SU-DHL-6 (cell line): ENCODE data around the gene GSE1.

ENCODE experiments used
- H2AFZ ChIP-seq: fragments of 200-600 bp; sonication (generic); 2 replicates; pipeline ENCODE4 v1.6.1; 2014; ENCODE audit warnings: low read depth, mild to moderate bottlenecking, moderate library complexity, mixed read lengths, antibody characterized with exemption, low read length; ENCODE audit not compliant: severe bottlenecking
- H3F3A ChIP-seq: fragments of 200-600 bp; shearing (Covaris generic); 2 replicates; pipeline ENCODE4 v1.6.0; 2016; ENCODE audit warnings: antibody characterized with exemption, mild to moderate bottlenecking; ENCODE audit not compliant: insufficient read depth
- H3K27ac ChIP-seq: fragments of 200-600 bp; sonication (generic); 2 replicates; pipeline ENCODE4 v1.5.1; 2016; ENCODE audit warnings: low read depth, mild to moderate bottlenecking, low read length, moderate library complexity, mixed read lengths
- H3K27me3 ChIP-seq: fragments of 200-600 bp; sonication (generic), shearing (Covaris generic); 2 replicates; pipeline ENCODE4 v1.6.0; 2014; ENCODE audit warnings: mild to moderate bottlenecking, low read length
- H3K36me3 ChIP-seq: fragments of 200-600 bp; sonication (generic); 2 replicates; pipeline ENCODE4 v1.6.1; 2014; ENCODE audit warnings: mild to moderate bottlenecking, low read length, mixed read lengths
- H3K4me2 ChIP-seq: fragments of 300-600, 200-600 bp; shearing (Covaris generic), sonication (generic); 2 replicates; pipeline ENCODE4 v1.6.0; 2014; ENCODE audit warnings: low read length, low read depth, mild to moderate bottlenecking; ENCODE audit not compliant: poor library complexity, severe bottlenecking
- H3K4me3 ChIP-seq: fragments of 200-600 bp; sonication (generic); 2 replicates; pipeline ENCODE4 v1.5.1; 2014; ENCODE audit warnings: antibody characterized with exemption, low read length, mild to moderate bottlenecking, mixed read lengths; ENCODE audit not compliant: insufficient read depth, poor library complexity, severe bottlenecking
- H3K79me2 ChIP-seq: fragments of 200-600 bp; sonication (generic); 2 replicates; pipeline ENCODE4 v1.6.1; 2014; ENCODE audit warnings: mild to moderate bottlenecking, low read length, moderate library complexity; ENCODE audit not compliant: insufficient read depth
- H3K9ac ChIP-seq: fragments of 200-600 bp; sonication (generic); 2 replicates; pipeline ENCODE4 v1.7.0; 2014; ENCODE audit warnings: mild to moderate bottlenecking, low read length
- H3K9me2 ChIP-seq: fragments of 200-600 bp; sonication (generic); replicated peaks from 2 replicates; pipeline ENCODE4 v1.6.1; 2014; ENCODE audit warnings: low read length; ENCODE audit not compliant: insufficient read depth
- H3K9me3 ChIP-seq: fragments of 200-600 bp; sonication (generic); 2 replicates; pipeline ENCODE4 v1.6.1; 2014; ENCODE audit warnings: low read length, mixed read lengths; ENCODE audit not compliant: insufficient read depth
- H4K20me1 ChIP-seq: fragments of 200-600 bp; sonication (generic); 2 replicates; pipeline ENCODE4 v1.6.1; 2014; ENCODE audit warnings: low read depth, mild to moderate bottlenecking, antibody characterized with exemption, low read length, moderate library complexity, mixed read lengths
- EZH2phosphoT487 ChIP-seq: fragments of 200-600 bp; sonication (generic), shearing (Covaris generic); conservative IDR thresholded peaks from 2 replicates; pipeline ENCODE4 v1.6.1; 2018; ENCODE audit warnings: mild to moderate bottlenecking, antibody characterized with exemption, low read length, moderate library complexity, mixed read lengths
- TF ChIP-seq, protein P1 (sequence below): fragments of 200-600 bp; sonication (generic); IDR thresholded peaks from one replicate; pipeline ENCODE4 v1.5.1; 2017; ENCODE audit warnings: antibody characterized with exemption, mild to moderate bottlenecking, low read length, moderate library complexity; ENCODE audit not compliant: insufficient read depth, poor library complexity, severe bottlenecking

The GSE1 gene

DNA sequence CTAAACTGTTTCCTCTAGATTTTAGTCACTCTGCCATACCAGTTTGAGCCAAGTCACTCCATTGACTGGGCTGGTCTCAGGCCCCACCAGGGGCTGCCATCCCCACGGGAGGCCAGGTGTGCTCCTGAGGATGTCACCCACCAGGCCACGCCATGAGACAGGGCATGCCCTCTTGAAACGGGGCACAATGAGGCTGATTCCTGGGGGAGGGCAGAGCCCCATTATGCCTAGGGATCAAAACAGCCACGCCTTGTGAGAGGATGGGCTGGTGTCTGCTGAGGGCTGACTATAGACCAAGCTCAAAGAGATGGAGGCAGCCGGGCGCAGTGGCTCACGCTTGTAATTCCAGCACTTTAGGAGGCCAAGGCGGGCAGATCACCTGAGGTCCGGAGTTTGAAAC lies 54.1 kb downstream of the GSE1 start:
- H2AFZ ChIP-seq: no peak overlapping the region
- no peaks in the 10 kb centered on the region for H3K9me2 ChIP-seq
- no peaks in the 10 kb centered on the region for H4K20me1 ChIP-seq
- H3K27me3 ChIP-seq: no peaks in the 10 kb centered on the region
- no peak overlapping the region for H3K9ac ChIP-seq
- no peak overlapping the region for H3K4me3 ChIP-seq
- no peak overlapping the region for H3K27ac ChIP-seq
- H3K4me2 ChIP-seq: no peak overlapping the region
- no peak for TF ChIP-seq EZH2phosphoT487
- TF ChIP-seq, protein P1, sequence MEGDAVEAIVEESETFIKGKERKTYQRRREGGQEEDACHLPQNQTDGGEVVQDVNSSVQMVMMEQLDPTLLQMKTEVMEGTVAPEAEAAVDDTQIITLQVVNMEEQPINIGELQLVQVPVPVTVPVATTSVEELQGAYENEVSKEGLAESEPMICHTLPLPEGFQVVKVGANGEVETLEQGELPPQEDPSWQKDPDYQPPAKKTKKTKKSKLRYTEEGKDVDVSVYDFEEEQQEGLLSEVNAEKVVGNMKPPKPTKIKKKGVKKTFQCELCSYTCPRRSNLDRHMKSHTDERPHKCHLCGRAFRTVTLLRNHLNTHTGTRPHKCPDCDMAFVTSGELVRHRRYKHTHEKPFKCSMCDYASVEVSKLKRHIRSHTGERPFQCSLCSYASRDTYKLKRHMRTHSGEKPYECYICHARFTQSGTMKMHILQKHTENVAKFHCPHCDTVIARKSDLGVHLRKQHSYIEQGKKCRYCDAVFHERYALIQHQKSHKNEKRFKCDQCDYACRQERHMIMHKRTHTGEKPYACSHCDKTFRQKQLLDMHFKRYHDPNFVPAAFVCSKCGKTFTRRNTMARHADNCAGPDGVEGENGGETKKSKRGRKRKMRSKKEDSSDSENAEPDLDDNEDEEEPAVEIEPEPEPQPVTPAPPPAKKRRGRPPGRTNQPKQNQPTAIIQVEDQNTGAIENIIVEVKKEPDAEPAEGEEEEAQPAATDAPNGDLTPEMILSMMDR: no peak
- H3K36me3 ChIP-seq: no peaks in the 10 kb centered on the region
- H3K9me3 ChIP-seq: no peaks in the 10 kb centered on the region
- no peaks in the 10 kb centered on the region for H3K79me2 ChIP-seq
- no peaks in the 10 kb centered on the region for H3F3A ChIP-seq

DNA sequence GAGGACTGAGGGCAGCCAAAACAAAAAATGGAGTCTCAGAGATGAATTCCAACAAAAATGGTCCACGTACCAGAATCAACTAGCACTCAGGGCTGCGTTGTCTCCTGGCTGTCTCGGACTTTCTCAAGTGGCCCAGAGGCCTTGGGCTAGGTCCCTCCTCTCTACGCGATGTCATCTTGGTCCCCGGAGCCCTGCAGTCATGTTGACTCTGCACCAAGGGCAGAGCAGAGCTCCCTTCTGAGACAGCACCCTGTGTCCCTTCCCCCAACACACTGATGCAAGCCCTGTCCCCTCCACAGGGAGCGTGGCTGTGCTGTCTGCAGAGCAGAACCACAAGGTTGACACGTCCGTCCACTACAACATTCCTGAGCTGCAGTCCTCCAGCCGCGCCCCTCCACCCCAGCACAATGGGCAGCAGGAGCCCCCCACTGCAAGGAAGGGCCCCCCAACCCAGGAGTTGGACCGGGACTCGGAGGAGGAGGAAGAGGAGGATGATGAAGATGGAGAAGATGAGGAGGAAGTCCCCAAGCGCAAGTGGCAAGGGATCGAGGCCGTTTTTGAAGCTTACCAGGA lies 54.8 kb downstream of the GSE1 start:
- TF ChIP-seq, protein P1: no peak
- TF ChIP-seq EZH2phosphoT487: no peak
- Histone ChIP-seq H3K9me3 (no peaks in the 10 kb centered on the region), H3F3A (no peaks in the 10 kb centered on the region), H3K9me2 (no peaks in the 10 kb centered on the region), H4K20me1 (no peaks in the 10 kb centered on the region), H3K4me3 (no peak overlapping the region), H3K27me3 (no peaks in the 10 kb centered on the region), H3K27ac (no peak overlapping the region), H3K4me2 (no peak overlapping the region), H3K36me3 (no peaks in the 10 kb centered on the region), H3K79me2 (no peaks in the 10 kb centered on the region), H3K9ac (no peak overlapping the region), H2AFZ (no peak overlapping the region)

DNA sequence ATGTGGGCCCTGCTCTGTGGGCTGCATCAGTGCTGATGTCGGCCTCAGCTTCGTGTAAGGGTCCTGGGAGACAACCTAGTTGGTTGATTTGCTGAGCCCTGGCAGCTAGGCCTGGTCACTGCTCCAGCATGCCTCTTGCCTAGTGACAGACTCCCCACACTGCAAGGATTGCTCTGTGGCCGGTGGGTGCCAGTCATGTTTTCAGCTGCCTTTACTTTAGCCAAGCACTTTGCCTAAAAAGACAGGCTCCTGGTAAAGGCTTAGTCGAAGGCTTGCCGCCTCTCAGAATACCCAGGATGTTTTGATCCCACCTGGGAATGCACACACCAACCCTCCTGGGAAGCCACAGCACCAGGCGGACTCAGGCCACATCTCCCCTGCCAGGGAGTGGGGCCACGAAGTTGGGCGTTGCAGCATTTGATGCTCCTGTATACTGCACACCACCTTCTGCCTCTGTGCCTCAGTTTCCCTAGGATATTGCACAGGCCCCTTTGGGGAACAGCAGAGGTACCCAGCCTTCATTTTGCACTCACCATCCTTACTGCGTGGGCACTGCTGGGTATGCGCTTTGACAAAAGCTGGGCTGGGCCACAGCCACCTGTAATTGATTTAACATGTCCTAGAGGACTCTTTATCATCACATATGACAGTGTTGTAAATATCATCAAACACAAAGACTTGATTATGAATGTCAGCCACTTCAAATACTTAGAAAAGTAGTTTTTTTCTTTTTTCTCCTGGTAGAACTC lies 55.7 kb downstream of the GSE1 start:
- Histone ChIP-seq H3K27me3 (no peaks in the 10 kb centered on the region), H3K9me2 (no peaks in the 10 kb centered on the region), H3K9me3 (no peaks in the 10 kb centered on the region), H3K9ac (no peak overlapping the region), H2AFZ (no peak overlapping the region), H3K27ac (no peak overlapping the region), H3K36me3 (peaks cover 5% of the 10 kb centered on the region; the same call in 1 of the 2 replicates), H3K79me2 (no peaks in the 10 kb centered on the region), H4K20me1 (no peaks in the 10 kb centered on the region), H3K4me2 (no peak overlapping the region), H3K4me3 (no peak overlapping the region), H3F3A (no peaks in the 10 kb centered on the region)
- no peak for TF ChIP-seq EZH2phosphoT487
- TF ChIP-seq, protein P1: no peak
